HG02678 (cell line): ENCODE measurements around the gene TRMT112.
A peak's percentile ranks its signal among the peaks of the same experiment; 100 is the strongest.
"Not testable (repeated sequence)": the region's sequence is repeated elsewhere in the genome, so short reads cannot be mapped to it uniquely, and the experiment has no call there.

Source experiments
- ATAC-seq: cut with Tn5 transposase; IDR thresholded peaks from one replicate; pipeline ENCODE4 v1.9.1; 2021; ENCODE audit warnings: mild to moderate bottlenecking, moderate library complexity; ENCODE audit not compliant: unreplicated experiment

The TRMT112 gene

GRCh38 chr11:64314805-64315561 is 2.4 kb downstream of the TRMT112 start:
- ATAC-seq, result no peak

GRCh38 chr11:64314146-64314804 is 3.1 kb downstream of the TRMT112 start:
- no peak for ATAC-seq

GRCh38 chr11:64313491-64314145 is 3.7 kb downstream of the TRMT112 start:
- no peak for ATAC-seq

GRCh38 chr11:64312947-64313346 is 4.4 kb downstream of the TRMT112 start:
- ATAC-seq, result no peak

- ATAC-seq, result not testable (repeated sequence)
Observed at GRCh38 chr11:64307795-64308194, 9.6 kb downstream of the TRMT112 start.

GRCh38 chr11:64306876-64307622 is 10.3 kb downstream of the TRMT112 start:
- ATAC-seq, result no peak

- ATAC-seq, result no peak
Observed at GRCh38 chr11:64306563-64306875, 10.8 kb downstream of the TRMT112 start.

- ATAC-seq, result peak; percentile 28
Observed at GRCh38 chr11:64305691-64306562, 11.4 kb downstream of the TRMT112 start.

GRCh38 chr11:64305075-64305690 is 12.2 kb downstream of the TRMT112 start, which contains the start of gene ESRRA:
Gene ESRRA, plus strand, starts transcription at chr11:64305524. Its CDS starts 1,656 bp downstream, at chr11:64307180.
- ATAC-seq, result peak; percentile 70

- ATAC-seq, result peak; percentile 33
Observed at GRCh38 chr11:64304316-64305072, 12.9 kb downstream of the TRMT112 start.

GRCh38 chr11:64304032-64304315 is 13.4 kb downstream of the TRMT112 start:
- ATAC-seq, result no peak

- no peak for ATAC-seq
Observed at GRCh38 chr11:64303109-64304031, 14.0 kb downstream of the TRMT112 start.

GRCh38 chr11:64299847-64300648 is 17.3 kb downstream of the TRMT112 start, which contains the start of gene CATSPERZ:
Gene CATSPERZ, plus strand, starts transcription at chr11:64300358. Its CDS starts 53 bp downstream, at chr11:64300411.
- no peak for ATAC-seq

- ATAC-seq, result no peak
Observed at GRCh38 chr11:64298966-64299846, 18.2 kb downstream of the TRMT112 start.

- no peak for ATAC-seq
Observed at GRCh38 chr11:64297699-64298358, 19.5 kb downstream of the TRMT112 start.
